NCI-H1048 (cell line): ENCODE results near the gene ERMARD.

Experiments
- DNase-seq: peaks from one replicate; lab custom pipeline; 2025; lab: John Stamatoyannopoulos, UW

The ERMARD gene

GRCh38 chr6:169783971-169784820, 32.8 kb downstream of the ERMARD start:
- DNase-seq = no peak

DNA sequence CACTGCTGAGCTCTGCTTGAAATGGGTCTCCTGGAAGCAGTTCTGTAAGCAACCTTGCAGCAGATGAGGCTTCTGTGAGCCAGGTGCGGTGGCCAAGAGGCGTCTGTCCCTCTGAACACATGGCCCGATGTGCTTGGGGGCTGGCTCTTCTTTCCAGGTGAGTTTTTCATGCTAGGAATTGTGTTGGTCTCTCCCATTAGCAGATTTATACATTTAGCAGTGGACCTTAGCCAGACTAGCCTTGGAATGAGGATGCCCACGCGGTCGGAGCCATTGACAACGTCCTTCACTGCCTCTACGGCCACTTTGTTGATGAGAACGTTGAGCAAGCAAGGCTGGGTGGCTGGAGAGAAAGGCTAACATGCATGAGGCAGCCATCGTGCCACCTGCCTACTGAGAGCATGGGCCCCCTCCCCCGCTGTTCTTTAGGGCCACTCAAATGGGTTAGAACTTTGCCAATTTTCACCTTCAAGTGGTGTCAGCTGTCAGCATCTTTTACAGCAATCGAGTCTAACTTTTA, 33.5 kb downstream of the ERMARD start:
- DNase-seq = no peak

GRCh38 chr6:169785566-169785965, 34.1 kb downstream of the ERMARD start:
- DNase-seq = no peak

GRCh38 chr6:169786349-169786748, 34.9 kb downstream of the ERMARD start:
- no peak for DNase-seq

DNA sequence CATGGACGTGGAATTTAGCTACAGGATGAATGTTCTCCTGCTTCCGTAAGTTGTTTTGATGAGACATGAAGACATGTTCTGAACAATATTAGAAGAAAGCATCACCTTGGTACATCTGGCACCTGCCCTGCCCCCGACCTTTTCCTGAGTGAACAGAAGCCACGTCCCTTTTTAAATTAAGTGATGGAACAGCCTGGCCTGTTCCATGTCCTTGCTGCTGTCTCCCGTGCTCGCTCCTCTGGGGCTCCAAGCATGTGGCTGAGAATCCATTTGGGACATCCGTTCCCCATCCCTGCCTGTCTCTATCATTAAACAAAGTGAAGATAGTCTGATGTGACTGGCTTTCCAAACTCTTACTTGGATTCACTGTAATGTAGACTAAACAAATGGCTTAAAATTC, 36.4 kb downstream of the ERMARD start:
- no peak for DNase-seq

GRCh38 chr6:169788809-169789145, 37.4 kb downstream of the ERMARD start:
- no peak for DNase-seq

DNA sequence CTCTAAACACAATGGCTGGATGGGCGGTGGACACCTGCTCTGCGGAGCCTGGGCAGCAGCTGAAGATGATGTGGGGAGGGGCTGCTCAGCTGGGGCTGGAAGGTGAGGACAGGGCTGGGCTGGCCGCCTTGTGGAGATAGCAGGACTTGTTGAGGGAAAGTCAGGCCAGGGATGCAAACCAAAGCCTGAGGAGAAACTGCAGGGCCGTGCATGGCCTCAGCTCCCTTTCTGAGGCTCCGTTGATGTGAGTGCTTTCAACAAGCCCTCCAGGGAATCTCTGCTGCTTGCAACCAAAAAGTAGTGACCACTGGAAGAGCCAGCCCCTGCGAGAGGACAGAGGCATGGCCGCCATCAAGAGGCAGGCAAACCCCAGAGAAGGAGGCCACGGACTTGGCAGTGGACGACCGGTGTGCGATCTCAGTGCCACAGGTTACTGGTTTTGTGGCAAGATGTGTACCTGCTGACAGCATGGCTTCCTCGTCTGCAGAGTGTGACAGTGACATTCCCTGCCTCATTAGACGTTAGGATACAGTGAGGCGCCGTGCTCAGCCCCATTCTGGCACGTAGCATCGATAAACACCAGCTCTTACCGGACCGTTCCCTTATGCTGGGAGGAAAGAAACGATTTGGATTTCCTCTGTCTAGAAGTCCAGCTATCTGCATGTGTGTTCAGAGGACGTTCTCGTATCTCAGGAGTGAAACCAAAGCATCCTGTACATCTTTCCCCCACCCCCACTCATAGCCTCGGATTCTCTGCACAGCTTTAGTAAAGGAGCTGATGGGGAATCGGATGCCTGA, 37.9 kb downstream of the ERMARD start:
- no peak for DNase-seq

GRCh38 chr6:169789944-169790927, 38.8 kb downstream of the ERMARD start:
- DNase-seq = peak; percentile 56

- DNase-seq = no peak
Measured at GRCh38 chr6:169791721-169792131, 40.3 kb downstream of the ERMARD start.

- no peak for DNase-seq
Measured at GRCh38 chr6:169792306-169793015, 41.0 kb downstream of the ERMARD start.

- no peak for DNase-seq
Measured at GRCh38 chr6:169793408-169793807, 42.0 kb downstream of the ERMARD start.

- no peak for DNase-seq
Measured at GRCh38 chr6:169794317-169795055, 43.1 kb downstream of the ERMARD start.

DNA sequence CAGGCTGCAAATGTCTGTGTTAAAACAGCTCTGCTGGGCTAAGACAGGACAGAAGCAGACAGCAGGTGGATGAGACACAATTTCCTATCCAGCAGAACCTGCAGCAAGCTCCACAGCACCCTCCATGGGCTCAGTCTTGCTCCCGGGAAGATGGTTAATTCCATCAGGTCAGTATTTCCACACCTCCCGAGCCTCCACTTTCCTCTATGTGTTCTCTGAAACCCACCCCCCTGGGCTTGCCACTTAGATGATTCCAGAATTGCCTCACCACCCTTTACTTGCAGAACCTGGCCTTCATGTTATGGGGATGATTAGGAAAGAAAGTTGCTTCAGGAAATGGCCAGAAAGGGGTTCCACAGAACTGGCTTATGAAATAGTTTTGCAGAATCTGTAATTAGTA, 43.8 kb downstream of the ERMARD start:
- DNase-seq = no peak

DNA sequence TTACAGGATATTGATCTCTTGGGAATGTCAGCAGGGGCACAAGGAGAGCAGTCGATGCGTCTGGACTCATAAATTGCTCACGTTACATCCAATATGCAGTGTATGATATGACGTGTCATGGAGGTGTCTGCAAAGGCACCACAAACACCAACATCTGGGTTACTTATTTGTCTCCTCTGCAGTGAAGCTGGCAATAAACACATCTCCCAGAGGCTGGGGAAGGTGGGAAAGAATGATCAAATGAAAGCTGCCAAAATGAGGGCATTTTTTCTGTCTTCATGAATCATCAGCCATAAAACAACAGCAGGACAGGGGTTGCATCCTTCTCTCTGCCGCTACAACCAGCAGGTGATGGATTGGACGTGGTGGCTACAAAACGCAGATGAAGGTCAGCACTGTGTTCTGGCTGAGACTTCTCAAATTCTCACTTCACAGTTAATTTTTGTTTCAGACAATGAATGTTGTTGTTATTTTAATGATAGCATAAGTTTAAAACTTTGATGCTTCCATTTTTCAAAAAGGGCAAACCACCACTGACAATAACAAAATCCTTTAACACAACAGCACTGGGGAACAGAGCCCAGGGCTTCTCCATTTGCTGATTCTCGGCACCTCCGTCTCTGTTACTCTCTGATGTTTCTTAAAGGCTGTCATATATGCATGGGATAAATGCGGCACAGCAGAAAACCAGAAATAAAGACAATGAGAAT, 47.5 kb downstream of the ERMARD start:
- no peak for DNase-seq

GRCh38 chr6:169799474-169799926, 48.1 kb downstream of the ERMARD start:
- no peak for DNase-seq

DNA sequence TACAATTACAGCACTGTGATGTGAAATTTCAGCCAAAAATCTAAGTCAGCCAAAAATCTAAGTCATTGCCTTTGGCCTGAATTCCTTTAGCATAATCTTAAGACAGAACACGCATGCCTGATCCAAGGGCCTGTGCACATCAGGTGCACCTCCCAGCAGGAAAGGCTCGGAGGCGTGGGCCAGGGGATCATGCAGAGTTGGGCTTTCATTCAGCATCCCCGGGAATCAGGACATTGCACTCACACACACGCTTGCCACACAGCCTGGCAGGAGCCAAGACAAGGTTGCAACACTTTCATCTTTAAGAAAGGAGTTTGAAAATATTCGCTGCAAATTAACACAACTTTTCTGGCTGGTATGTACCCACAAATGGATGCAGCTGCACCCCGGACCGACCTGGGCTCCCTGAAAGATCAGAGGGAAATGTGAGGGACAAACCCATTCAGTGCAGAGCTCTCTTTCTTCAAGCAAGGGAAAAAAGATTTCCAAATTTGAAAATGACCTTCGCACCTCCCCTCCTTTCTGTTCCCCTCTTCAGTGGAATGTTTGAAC, 48.8 kb downstream of the ERMARD start:
- no peak for DNase-seq

- no peak for DNase-seq
Measured at GRCh38 chr6:169800668-169801395, 49.4 kb downstream of the ERMARD start.

- DNase-seq = no peak
Measured at GRCh38 chr6:169801396-169802160, 50.2 kb downstream of the ERMARD start.
